CD8-positive, alpha-beta memory T cell (primary cell): ENCODE data around the gene FHIT. TPM values are rescaled to one million over a fixed set of nuclear protein-coding genes. Genes with fewer than 3 reads are reported as not detected.
"Not testable (repeated sequence)": the region's sequence is repeated elsewhere in the genome, so short reads cannot be mapped to it uniquely, and the experiment has no call there.

Experiments used
- CTCF ChIA-PET: fragments of 350-600 bp; sonication (Branson Sonifier 250); formaldehyde crosslinking; loops from one replicate; lab custom pipeline; 2021; ENCODE audit warnings: antibody characterized with exemption; lab: Charles Lee
- POLR2A ChIA-PET: fragments of 350-600 bp; sonication (Branson Sonifier 250); formaldehyde crosslinking; loops from one replicate; lab custom pipeline; 2021; ENCODE audit warnings: antibody characterized with exemption; lab: Charles Lee
- DNase-seq, 5 donors: peaks; one replicate each; pipeline versions ENCODE4 v3.0.0 to v3.0.0-alpha.2; 2020 to 2022; ENCODE audit warnings: mixed read lengths in 1 of 5
- H3K27ac ChIP-seq: one replicate; pipeline ENCODE4 v1.7.0; 2013; ENCODE audit warnings: low read depth, mild to moderate bottlenecking, low read length, moderate library complexity
- H3K27me3 ChIP-seq: 2 replicates; pipeline ENCODE4 v1.7.0; 2013; ENCODE audit warnings: low read length, mild to moderate bottlenecking; ENCODE audit not compliant: insufficient read depth, poor library complexity, severe bottlenecking
- H3K36me3 ChIP-seq: 2 replicates; pipeline ENCODE4 v1.7.0; 2013; ENCODE audit warnings: mild to moderate bottlenecking, low read length, moderate library complexity; ENCODE audit not compliant: insufficient read depth
- H3K4me1 ChIP-seq: 2 replicates; pipeline ENCODE4 v1.7.0; 2013; ENCODE audit warnings: mild to moderate bottlenecking, low read length, moderate library complexity; ENCODE audit not compliant: insufficient read depth
- H3K4me3 ChIP-seq: 2 replicates; pipeline ENCODE4 v1.7.0; 2013; ENCODE audit warnings: mild to moderate bottlenecking, low read length
- H3K9me3 ChIP-seq: 2 replicates; pipeline ENCODE4 v1.7.0; 2013; ENCODE audit warnings: mild to moderate bottlenecking, low read length
- H3K27ac Mint-ChIP-seq, 8 donors: one replicate each; pipeline ENCODE4 v1.8.0; 2020 to 2021; ENCODE audit warnings: mixed read lengths in 8 of 8, mild to moderate bottlenecking in 6 of 8, inconsistent platforms in 3 of 8, moderate library complexity in 3 of 8
- H3K27me3 Mint-ChIP-seq, 2 donors: one replicate each; pipeline ENCODE4 v1.8.0; 2020 to 2021; ENCODE audit warnings: mixed read lengths in 2 of 2, mild to moderate bottlenecking in 1 of 2, moderate library complexity in 1 of 2
- H3K36me3 Mint-ChIP-seq, 3 donors: one replicate each; pipeline ENCODE4 v1.8.0; 2020 to 2021; ENCODE audit warnings: mixed read lengths in 3 of 3, inconsistent platforms in 1 of 3, mild to moderate bottlenecking in 1 of 3
- H3K4me1 Mint-ChIP-seq, 3 donors: one replicate each; pipeline ENCODE4 v1.8.0; 2020 to 2021; ENCODE audit warnings: mixed read lengths in 3 of 3, inconsistent platforms in 1 of 3, mild to moderate bottlenecking in 1 of 3
- H3K4me3 Mint-ChIP-seq, 7 donors: one replicate each; pipeline ENCODE4 v1.8.0; 2020 to 2021; ENCODE audit warnings: mixed read lengths in 7 of 7, mild to moderate bottlenecking in 6 of 7, moderate library complexity in 4 of 7, inconsistent platforms in 2 of 7
- H3K9me3 Mint-ChIP-seq, 5 donors: one replicate each; pipeline ENCODE4 v1.8.0; 2020 to 2022; ENCODE audit warnings: mixed read lengths in 5 of 5, mild to moderate bottlenecking in 3 of 5, moderate library complexity in 2 of 5, inconsistent platforms in 1 of 5
- polyA plus RNA-seq: library from polyadenylated mRNA; unstranded; fragments of 300-500 nt; fragmentation: Illumina TruSeq; gene quantifications from one replicate; pipeline ENCODE4 v1.2.3, GENCODE V29; 2021
- total RNA-seq, 2 experiments: library from RNA; stranded (reverse); gene quantifications; one replicate each; pipeline ENCODE4 v1.2.3, GENCODE V29; 2021

Gene FHIT
- total and polyA plus RNA-seq, 3 experiments from 2014 or later: 4.1 to 7.4 (median 4.2) TPM

GRCh38 chr3:61045169-61045568 is 206.1 kb downstream of the FHIT start:
- H3K4me1 Mint-ChIP-seq, H3K27ac ChIP-seq, POLR2A ChIA-PET, DNase-seq, H3K27me3 ChIP-seq, H3K36me3 ChIP-seq, H3K9me3 ChIP-seq, H3K27me3 Mint-ChIP-seq, H3K4me1 ChIP-seq, H3K4me3 Mint-ChIP-seq, H3K27ac Mint-ChIP-seq, CTCF ChIA-PET, H3K4me3 ChIP-seq: not testable (repeated sequence)
- H3K9me3 Mint-ChIP-seq: peaks cover 6 to 42% (median 32%) of the 10 kb centered on the region in 5 donors
- peaks cover 0 to 21% (median 2%) of the 10 kb centered on the region in 3 donors for H3K36me3 Mint-ChIP-seq

- Mint-ChIP-seq H3K27ac (no peak overlapping the region), H3K9me3 (peaks cover 6 to 46% (median 28%) of the 10 kb centered on the region in 5 donors), H3K27me3 (peaks cover 0 to 4% of the 10 kb centered on the region in 2 donors), H3K4me1 (no peaks in the 10 kb centered on the region), H3K4me3 (no peak overlapping the region), H3K36me3 (peaks cover 5 to 34% (median 10%) of the 10 kb centered on the region in 3 donors)
- H3K36me3 ChIP-seq: no peaks in the 10 kb centered on the region
- H3K4me3 ChIP-seq: no peak overlapping the region
- H3K4me1 ChIP-seq: no peaks in the 10 kb centered on the region
- H3K27ac ChIP-seq: no peak overlapping the region
- H3K27me3 ChIP-seq: no peaks in the 10 kb centered on the region
- ChIA-PET POLR2A (no interaction called here), CTCF (no interaction called here)
- no peak for DNase-seq
- H3K9me3 ChIP-seq: no peaks in the 10 kb centered on the region
Measured at GRCh38 chr3:61043156-61043555, 208.1 kb downstream of the FHIT start.

GRCh38 chr3:61040618-61041017 is 210.6 kb downstream of the FHIT start:
- Histone ChIP-seq H3K4me3 (no peak overlapping the region), H3K27ac (no peak overlapping the region), H3K9me3 (no peaks in the 10 kb centered on the region), H3K36me3 (no peaks in the 10 kb centered on the region), H3K27me3 (no peaks in the 10 kb centered on the region), H3K4me1 (no peaks in the 10 kb centered on the region)
- no peak overlapping the region for H3K27ac Mint-ChIP-seq
- POLR2A ChIA-PET: no interaction called here
- H3K4me3 Mint-ChIP-seq: no peak overlapping the region
- CTCF ChIA-PET: no interaction called here
- no peak for DNase-seq
- H3K9me3 Mint-ChIP-seq: peaks cover 10 to 33% (median 23%) of the 10 kb centered on the region in 5 donors
- H3K4me1 Mint-ChIP-seq: no peaks in the 10 kb centered on the region
- H3K27me3 Mint-ChIP-seq: no peaks in the 10 kb centered on the region
- peaks cover 5 to 31% (median 11%) of the 10 kb centered on the region in 3 donors for H3K36me3 Mint-ChIP-seq

- ChIA-PET POLR2A (no interaction called here), CTCF (no interaction called here)
- Mint-ChIP-seq H3K36me3 (peaks cover 5 to 25% (median 9%) of the 10 kb centered on the region in 3 donors), H3K4me1 (no peaks in the 10 kb centered on the region), H3K9me3 (peaks cover 13 to 28% (median 15%) of the 10 kb centered on the region in 5 donors), H3K4me3 (no peak overlapping the region), H3K27me3 (no peaks in the 10 kb centered on the region), H3K27ac (no peak overlapping the region)
- H3K27ac ChIP-seq: no peak overlapping the region
- H3K4me1 ChIP-seq: no peaks in the 10 kb centered on the region
- no peak for DNase-seq
- no peaks in the 10 kb centered on the region for H3K27me3 ChIP-seq
- H3K4me3 ChIP-seq: no peak overlapping the region
- H3K36me3 ChIP-seq: no peaks in the 10 kb centered on the region
- no peaks in the 10 kb centered on the region for H3K9me3 ChIP-seq
Measured at GRCh38 chr3:61035573-61035972, 215.7 kb downstream of the FHIT start.

- H3K27me3 Mint-ChIP-seq: no peaks in the 10 kb centered on the region
- no peak overlapping the region for H3K4me3 ChIP-seq
- H3K4me1 ChIP-seq: no peaks in the 10 kb centered on the region
- ChIA-PET CTCF (no interaction called here), POLR2A (no interaction called here)
- H3K27me3 ChIP-seq: no peaks in the 10 kb centered on the region
- no peak overlapping the region for H3K4me3 Mint-ChIP-seq
- no peaks in the 10 kb centered on the region for H3K36me3 ChIP-seq
- peaks cover 2 to 30% (median 10%) of the 10 kb centered on the region in 5 donors for H3K9me3 Mint-ChIP-seq
- H3K27ac Mint-ChIP-seq: no peak overlapping the region
- H3K36me3 Mint-ChIP-seq: peaks cover 0 to 9% (median 0%) of the 10 kb centered on the region in 3 donors
- no peaks in the 10 kb centered on the region for H3K4me1 Mint-ChIP-seq
- H3K9me3 ChIP-seq: peaks cover 7% of the 10 kb centered on the region
- no peak for DNase-seq
- H3K27ac ChIP-seq: no peak overlapping the region
Measured at GRCh38 chr3:61032991-61033390, 218.3 kb downstream of the FHIT start.

- Histone ChIP-seq H3K4me1 (no peaks in the 10 kb centered on the region), H3K27ac (no peak overlapping the region), H3K36me3 (no peaks in the 10 kb centered on the region), H3K27me3 (no peaks in the 10 kb centered on the region), H3K4me3 (no peak overlapping the region), H3K9me3 (peaks cover 7% of the 10 kb centered on the region)
- peaks cover 2 to 32% (median 10%) of the 10 kb centered on the region in 5 donors for H3K9me3 Mint-ChIP-seq
- H3K4me3 Mint-ChIP-seq: no peak overlapping the region
- no peaks in the 10 kb centered on the region for H3K4me1 Mint-ChIP-seq
- no peaks in the 10 kb centered on the region for H3K27me3 Mint-ChIP-seq
- POLR2A ChIA-PET: no interaction called here
- CTCF ChIA-PET: no interaction called here
- DNase-seq: no peak
- H3K27ac Mint-ChIP-seq: no peak overlapping the region
- peaks cover 0 to 9% (median 3%) of the 10 kb centered on the region in 3 donors for H3K36me3 Mint-ChIP-seq
Measured at GRCh38 chr3:61031503-61031902, 219.7 kb downstream of the FHIT start.

GRCh38 chr3:61030469-61031035 is 220.7 kb downstream of the FHIT start:
- Mint-ChIP-seq H3K4me1 (no peaks in the 10 kb centered on the region), H3K27me3 (no peaks in the 10 kb centered on the region), H3K27ac (no peak overlapping the region), H3K36me3 (peaks cover 0 to 9% (median 3%) of the 10 kb centered on the region in 3 donors), H3K9me3 (peaks cover 2 to 29% (median 10%) of the 10 kb centered on the region in 5 donors), H3K4me3 (no peak overlapping the region)
- no peak overlapping the region for H3K4me3 ChIP-seq
- ChIA-PET POLR2A (no interaction called here), CTCF (no interaction called here)
- no peaks in the 10 kb centered on the region for H3K4me1 ChIP-seq
- DNase-seq: no peak
- H3K27ac ChIP-seq: no peak overlapping the region
- no peaks in the 10 kb centered on the region for H3K36me3 ChIP-seq
- peaks cover 7% of the 10 kb centered on the region for H3K9me3 ChIP-seq
- no peaks in the 10 kb centered on the region for H3K27me3 ChIP-seq

- Histone ChIP-seq H3K27ac (no peak overlapping the region), H3K27me3 (no peaks in the 10 kb centered on the region), H3K9me3 (peaks cover 7% of the 10 kb centered on the region), H3K36me3 (no peaks in the 10 kb centered on the region), H3K4me1 (no peaks in the 10 kb centered on the region), H3K4me3 (no peak overlapping the region)
- H3K27ac Mint-ChIP-seq: no peak overlapping the region
- H3K27me3 Mint-ChIP-seq: no peaks in the 10 kb centered on the region
- no peaks in the 10 kb centered on the region for H3K4me1 Mint-ChIP-seq
- no peak overlapping the region for H3K4me3 Mint-ChIP-seq
- peaks cover 0 to 8% (median 3%) of the 10 kb centered on the region in 3 donors for H3K36me3 Mint-ChIP-seq
- peaks cover 2 to 22% (median 8%) of the 10 kb centered on the region in 5 donors for H3K9me3 Mint-ChIP-seq
- ChIA-PET CTCF (no interaction called here), POLR2A (no interaction called here)
- DNase-seq: no peak
Measured at GRCh38 chr3:61029194-61029593, 222.1 kb downstream of the FHIT start.
